ENCODE results near the gene HDAC4. TPM values are rescaled to one million over a fixed set of nuclear protein-coding genes. Genes with fewer than 3 reads are reported as not detected.
A peak's percentile ranks its signal among the peaks of the same experiment; 100 is the strongest.
"Not testable (repeated sequence)": the region's sequence is repeated elsewhere in the genome, so short reads cannot be mapped to it uniquely, and the experiment has no call there.

HDAC4 gene
- total RNA-seq, 1 donor from 2014 or later: 20.4 TPM

DNA sequence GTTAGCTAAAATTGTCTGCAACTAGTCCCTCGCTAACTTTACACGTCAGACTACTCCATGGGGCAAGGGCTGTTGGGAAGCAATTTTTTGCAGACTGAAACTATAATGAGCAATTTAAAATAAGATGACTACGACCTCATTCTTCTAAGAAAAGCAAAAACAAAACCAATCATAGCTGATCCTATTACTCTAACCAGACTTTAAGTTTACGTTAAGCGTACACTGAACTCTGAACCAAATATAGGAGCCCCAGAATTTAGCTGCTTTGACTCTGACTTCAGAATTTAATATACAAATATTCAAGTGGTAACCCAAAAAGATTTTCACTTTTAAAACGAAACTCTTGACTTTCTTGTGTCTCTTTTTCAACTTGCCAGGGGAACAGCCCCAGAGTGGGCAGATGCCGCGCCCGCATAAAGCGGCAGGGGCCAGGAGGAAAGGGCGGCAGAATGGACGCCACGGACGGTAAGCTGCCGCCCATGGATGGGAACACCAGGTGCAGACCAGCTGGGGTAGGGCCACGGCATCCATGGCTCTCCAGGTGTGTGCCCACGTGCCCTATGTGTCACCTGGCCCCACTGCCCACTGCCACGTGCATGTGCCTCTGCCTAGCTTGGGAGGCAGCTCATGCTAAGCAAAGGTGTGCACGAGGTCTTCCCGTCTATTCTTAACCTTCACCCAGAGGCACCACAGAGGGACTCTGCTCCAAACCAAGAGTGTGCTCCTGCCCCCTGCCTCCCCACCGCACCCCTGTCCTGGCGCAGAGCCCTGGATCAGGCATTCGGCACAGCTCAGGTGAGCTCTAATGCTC is 217.6 kb downstream of the HDAC4 start:
- no peak for FAIRE-seq

GRCh38 chr2:239181903-239182581 is 218.8 kb downstream of the HDAC4 start:
- FAIRE-seq: no peak
- no peak for DNase-seq (ENCODE audit: low spot score in 2 of 2)

More for the DNA sequence above, 217.6 kb downstream of the HDAC4 start:
- no peak for DNase-seq (ENCODE audit: low spot score in 2 of 2)

GRCh38 chr2:239181074-239181902 is 219.5 kb downstream of the HDAC4 start:
- no peak for DNase-seq (ENCODE audit: low spot score in 2 of 2)
- no peak for FAIRE-seq

DNA sequence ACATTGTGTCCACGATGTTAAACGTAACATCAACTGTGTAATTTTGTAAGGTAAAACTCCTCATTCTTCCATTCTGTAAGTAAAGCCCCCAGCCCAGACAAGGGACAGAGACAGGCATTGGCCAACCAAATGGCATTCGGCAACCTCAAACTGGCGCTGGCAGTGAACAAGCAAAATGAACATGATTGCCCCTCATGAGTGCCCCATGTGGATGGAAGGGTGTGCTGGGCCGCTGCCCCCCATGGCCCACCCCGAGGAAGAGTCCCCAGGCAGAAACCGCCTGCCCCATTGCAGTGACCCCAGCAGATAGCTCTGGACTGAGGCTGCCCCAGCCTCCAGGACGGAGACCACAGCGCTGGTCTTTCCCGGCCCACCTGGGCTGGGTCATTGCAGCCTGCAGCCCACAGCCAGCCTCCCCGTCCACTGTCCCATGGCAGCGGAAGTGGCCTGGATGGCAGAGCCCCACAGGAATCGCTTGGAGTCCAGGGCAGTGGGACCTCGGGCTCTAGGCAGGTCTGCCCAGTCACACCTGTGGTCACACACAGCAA is 220.2 kb downstream of the HDAC4 start:
- DNase-seq (ENCODE audit: low spot score in 2 of 2) (no peak), FAIRE-seq (no peak)

GRCh38 chr2:239179851-239180371 is 220.9 kb downstream of the HDAC4 start:
- no peak for FAIRE-seq
- DNase-seq (ENCODE audit: low spot score in 2 of 2): no peak

- DNase-seq (ENCODE audit: low spot score in 2 of 2) (no peak), FAIRE-seq (no peak)
Observed at GRCh38 chr2:239178954-239179353, 221.9 kb downstream of the HDAC4 start.

DNA sequence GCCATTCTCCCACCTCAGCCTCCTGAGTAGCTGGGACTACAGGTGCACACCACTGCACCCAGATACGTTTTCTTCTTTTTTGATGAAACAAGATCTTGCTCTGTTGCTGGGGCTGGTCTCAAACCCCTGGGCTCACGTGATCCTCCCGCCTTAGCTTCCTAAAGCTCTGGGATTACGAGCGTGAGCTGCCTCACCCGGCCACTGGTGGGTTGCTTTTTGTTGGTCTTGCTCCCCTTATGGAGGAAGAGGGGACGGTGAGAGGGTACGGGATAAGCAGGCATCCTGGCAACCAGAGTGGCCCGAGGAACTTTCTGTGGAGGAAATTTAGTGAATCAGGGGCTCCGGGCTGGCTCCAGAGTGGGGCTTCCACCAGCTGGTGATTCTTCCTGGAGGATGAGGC is 222.3 kb downstream of the HDAC4 start:
- DNase-seq (ENCODE audit: low spot score in 2 of 2): no peak

DNA sequence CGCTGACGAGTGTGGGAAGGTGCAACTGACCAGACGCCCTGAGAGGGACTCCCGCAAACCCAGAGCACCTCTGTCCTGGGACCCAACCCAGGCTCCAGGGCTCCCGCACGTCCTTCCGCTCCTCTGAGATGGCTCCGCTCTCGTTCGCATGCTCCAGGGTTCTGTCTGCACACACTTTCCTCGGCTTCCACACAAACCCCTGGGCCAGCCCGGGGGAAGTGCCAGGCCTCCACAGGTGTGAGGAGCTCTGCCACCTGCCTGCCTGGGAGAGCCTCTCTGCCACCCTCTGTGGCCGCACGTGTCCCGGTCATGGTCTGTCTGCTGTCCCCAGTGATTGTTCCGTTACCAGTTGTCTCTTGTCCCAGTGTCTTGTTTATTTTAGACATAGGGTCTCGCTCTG is 222.9 kb downstream of the HDAC4 start:
- FAIRE-seq (no peak), DNase-seq (ENCODE audit: low spot score in 2 of 2) (no peak)

More for the DNA sequence above, 222.3 kb downstream of the HDAC4 start:
- FAIRE-seq: no peak

- FAIRE-seq: no peak
- no peak for DNase-seq (ENCODE audit: low spot score in 2 of 2)
Observed at GRCh38 chr2:239177325-239177724, 223.5 kb downstream of the HDAC4 start.

GRCh38 chr2:239176138-239176803 is 224.5 kb downstream of the HDAC4 start:
- DNase-seq (ENCODE audit: low spot score in 2 of 2): not testable (repeated sequence)

GRCh38 chr2:239175181-239175580 is 225.6 kb downstream of the HDAC4 start:
- FAIRE-seq (no peak), DNase-seq (ENCODE audit: low spot score in 2 of 2) (no peak)

More at GRCh38 chr2:239176138-239176803, 224.5 kb downstream of the HDAC4 start:
- FAIRE-seq: not testable (repeated sequence)

GRCh38 chr2:239173301-239173700 is 227.5 kb downstream of the HDAC4 start:
- DNase-seq (ENCODE audit: low spot score in 2 of 2) (no peak), FAIRE-seq (no peak)

GRCh38 chr2:239171643-239172042 is 229.2 kb downstream of the HDAC4 start:
- FAIRE-seq (peak; percentile 17), DNase-seq (ENCODE audit: low spot score in 2 of 2) (no peak)

- no peak for DNase-seq (ENCODE audit: low spot score in 2 of 2)
- no peak for FAIRE-seq
Observed at GRCh38 chr2:239169311-239170048, 231.3 kb downstream of the HDAC4 start.

- DNase-seq (ENCODE audit: low spot score in 2 of 2) (no peak), FAIRE-seq (no peak)
Observed at GRCh38 chr2:239168575-239168974, 232.2 kb downstream of the HDAC4 start.

DNA sequence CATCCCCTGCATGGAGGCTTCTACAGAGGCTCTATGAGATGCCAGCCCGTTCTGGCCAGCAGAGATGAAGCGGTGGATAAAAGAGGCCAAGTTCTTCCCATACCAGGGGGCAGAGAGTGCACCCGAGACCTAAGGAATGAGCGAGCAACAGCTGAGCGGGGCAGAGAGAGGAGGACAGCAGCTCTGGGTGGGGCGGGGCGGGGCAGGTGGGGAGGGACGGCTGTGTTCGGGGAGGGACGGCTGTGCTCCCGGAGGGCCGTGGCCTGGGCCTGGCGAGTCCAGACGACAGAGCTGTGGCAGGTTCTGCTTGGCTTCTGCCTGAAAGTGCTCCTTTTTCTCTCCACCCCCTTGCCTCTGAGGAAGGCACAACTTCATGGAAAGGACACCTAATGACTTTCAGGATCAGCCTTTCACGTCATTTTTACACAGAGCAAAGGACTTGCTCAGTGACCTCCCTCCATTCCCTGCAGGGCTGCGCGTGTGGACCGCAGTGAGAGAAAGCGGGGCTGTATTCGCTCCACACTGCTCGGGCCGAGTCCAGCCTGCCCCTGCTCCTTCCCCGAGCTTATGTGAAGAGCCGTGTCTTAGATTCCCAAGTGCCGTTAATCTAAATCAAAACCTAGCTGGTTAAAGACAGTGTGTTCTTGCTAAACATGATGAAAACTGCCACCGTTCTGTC is 232.9 kb downstream of the HDAC4 start:
- FAIRE-seq: no peak
- DNase-seq (ENCODE audit: low spot score in 2 of 2): no peak

DNA sequence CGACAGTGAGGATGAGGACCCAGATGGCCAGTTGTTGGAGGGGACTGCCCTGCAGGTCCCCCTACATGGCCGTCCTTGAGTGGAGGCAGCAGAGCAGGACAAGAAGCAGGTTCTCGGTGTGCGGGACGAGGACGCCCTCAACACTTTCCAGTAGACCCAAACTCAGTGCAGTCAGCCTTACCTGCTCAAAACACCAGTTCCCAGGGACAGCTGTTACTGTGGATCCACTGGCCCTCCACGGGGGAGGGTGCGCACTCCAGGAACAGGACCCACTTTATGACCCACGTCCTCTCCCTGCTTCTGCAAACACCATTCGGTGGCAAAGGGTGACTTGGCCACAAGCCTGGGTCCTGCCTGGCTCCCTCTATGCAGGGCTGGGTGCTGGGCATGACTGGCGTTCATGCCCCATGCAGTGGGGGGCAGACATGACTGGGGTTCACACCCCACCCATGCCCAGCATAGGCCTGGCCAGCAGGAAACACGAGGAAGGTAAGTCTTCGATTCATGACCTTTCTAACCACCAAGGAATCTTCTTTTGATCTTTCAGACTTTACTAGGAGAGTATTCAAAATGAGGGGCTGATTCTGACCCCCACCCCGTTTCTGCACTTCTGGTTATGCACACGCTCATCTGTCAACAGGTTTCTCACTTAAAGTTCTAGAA is 233.7 kb downstream of the HDAC4 start:
- no peak for FAIRE-seq
- DNase-seq (ENCODE audit: low spot score in 2 of 2): no peak
